GM19438 (cell line): ENCODE data around the gene TIGD3.
A peak's percentile ranks its signal among the peaks of the same experiment; 100 is the strongest.

Source experiments
- ATAC-seq: cut with Tn5 transposase; IDR thresholded peaks from one replicate; pipeline ENCODE4 v1.9.1; 2021; ENCODE audit warnings: low read depth; ENCODE audit not compliant: unreplicated experiment

TIGD3 gene, protein sequence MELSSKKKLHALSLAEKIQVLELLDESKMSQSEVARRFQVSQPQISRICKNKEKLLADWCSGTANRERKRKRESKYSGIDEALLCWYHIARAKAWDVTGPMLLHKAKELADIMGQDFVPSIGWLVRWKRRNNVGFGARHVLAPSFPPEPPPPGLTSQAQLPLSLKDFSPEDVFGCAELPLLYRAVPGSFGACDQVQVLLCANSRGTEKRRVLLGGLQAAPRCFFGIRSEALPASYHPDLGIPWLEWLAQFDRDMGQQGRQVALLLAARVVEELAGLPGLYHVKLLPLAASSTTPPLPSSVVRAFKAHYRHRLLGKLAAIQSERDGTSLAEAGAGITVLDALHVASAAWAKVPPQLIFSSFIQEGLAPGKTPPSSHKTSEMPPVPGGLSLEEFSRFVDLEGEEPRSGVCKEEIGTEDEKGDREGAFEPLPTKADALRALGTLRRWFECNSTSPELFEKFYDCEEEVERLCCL

GRCh38 chr11:65354265-65355012 is at the start of gene TIGD3:
TSS of gene TIGD3 (plus strand) at chr11:65354751. CDS start at chr11:65355809, 1,058 bp downstream.
- ATAC-seq, result peak; percentile 78

DNA sequence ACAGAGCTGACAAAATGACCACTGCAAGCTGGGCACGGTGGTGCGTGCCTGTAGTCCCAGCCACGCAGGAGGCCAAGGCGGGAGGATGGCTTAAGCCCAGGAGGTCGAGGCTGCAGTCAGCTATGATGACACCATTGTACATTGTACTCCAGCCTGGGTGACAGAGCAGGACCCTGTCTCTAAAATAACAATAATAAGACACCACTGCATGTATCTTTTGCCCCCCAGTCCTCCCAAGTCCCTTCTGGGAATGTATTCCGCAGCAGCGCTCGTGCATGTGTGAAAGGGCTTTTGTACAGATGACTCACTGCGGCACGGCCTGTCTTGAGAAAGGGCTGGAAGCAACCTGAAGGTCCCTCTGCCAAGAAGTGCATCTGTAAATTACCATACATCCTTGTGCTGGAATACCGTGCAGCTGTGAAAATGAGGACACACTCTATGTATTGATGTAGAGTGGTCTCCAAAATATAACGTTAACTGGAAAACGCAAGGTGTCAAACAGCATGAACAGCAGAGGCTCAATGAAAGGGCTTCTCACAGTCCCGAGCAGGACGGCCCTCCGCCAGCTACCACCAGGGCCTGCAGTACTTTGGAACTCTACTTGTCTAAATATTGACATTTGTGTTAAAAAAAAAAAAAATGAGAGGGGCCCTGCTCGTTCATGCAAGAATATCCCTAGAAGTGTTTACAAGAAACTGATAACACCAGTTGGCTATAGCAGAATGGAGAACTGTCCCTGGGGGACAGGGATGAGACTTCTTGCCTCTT is 48.9 kb upstream of the TIGD3 start:
- ATAC-seq, result no peak

DNA sequence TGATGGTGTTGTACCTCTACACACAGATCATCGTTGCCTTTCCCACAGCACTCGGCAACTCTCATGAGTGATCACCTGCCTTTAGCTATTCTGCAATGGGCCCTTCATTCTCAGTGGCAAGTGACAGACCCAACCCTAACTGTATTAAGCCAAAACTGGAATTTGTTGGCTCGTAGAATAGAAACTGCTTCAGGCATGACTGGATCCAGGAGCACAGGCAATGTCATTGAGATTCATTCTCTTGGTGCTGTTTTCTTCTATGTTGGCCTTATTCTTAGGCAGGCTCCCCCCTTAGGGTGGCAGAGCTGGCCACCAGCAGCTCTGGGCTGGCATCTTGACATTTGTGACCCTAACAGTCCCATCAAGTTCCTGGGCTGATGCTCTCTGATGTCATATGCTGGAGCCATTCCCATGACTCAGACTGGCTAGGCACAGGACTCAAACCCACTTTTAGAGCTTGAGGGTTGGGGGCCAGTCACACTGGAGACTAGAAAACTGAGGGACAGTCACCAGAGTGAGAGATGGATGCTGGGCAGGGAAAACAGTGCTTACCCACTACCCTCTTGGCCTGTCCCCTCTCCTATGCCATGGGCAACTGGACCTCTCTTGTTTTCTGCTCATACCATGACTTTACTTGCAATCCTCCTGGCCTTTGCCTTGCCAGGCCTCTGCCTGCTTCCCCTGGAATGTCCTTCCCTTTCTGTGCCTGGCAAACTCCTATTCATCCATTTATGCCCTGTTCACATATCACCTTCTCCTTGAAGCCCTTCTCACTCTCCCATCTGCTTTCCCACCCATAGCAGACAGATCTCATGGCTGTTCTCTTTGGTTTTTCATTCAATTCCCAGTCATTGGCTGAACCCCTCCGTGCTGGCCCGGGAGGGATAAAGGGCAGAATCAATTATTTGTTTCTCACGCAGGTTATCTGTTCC is 47.0 kb upstream of the TIGD3 start:
- ATAC-seq, result no peak

GRCh38 chr11:65308281-65308891 is 46.2 kb upstream of the TIGD3 start:
- ATAC-seq, result no peak

DNA sequence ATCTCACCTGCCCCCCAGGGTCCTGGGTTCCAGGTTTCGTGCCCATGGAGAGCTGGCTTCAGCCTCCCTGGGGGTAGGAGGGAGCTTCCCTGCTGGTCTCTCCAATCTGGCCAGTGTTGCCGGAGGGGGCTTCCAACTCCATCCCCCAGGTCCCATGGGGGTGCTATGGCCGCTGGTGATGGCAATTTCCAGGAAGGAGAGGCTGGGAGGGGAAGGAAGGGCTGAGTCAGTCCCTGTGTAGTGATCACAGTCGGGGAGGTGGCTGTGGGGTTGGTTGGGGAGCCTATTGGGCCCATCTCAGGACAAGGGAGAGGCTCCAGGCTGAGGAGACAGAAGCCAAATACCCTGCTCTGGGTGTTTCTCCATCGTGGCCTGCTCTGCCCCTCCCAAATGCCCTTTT is 45.5 kb upstream of the TIGD3 start:
- no peak for ATAC-seq

DNA sequence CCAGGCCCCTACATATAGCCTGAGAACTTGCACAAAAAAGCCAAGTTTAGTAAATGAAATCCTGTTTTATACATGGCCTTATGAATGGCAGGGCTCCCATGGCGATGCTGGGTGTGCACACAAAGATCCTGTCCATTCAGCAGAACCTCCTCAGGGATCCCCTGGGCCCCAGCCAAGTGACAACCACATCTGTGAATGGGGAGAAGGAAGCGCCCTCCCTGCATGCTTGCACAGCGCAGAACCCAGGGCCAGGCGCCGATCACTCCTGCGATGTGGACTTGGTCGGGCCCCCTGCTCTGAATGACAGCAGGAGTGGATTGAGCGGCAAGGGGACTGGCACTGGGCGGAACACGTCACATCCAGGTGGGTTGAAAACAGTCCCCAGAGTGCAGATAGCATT is 44.3 kb upstream of the TIGD3 start:
- ATAC-seq, result no peak

- ATAC-seq, result no peak
Observed at GRCh38 chr11:65310736-65311135, 43.8 kb upstream of the TIGD3 start.

GRCh38 chr11:65311170-65311678 is 43.3 kb upstream of the TIGD3 start:
- ATAC-seq, result no peak

GRCh38 chr11:65314501-65315203 is 39.9 kb upstream of the TIGD3 start, which contains the start of gene CDC42EP2:
TSS of gene CDC42EP2 (plus strand) at chr11:65314866. CDS start at chr11:65320899, 6,033 bp downstream.
- peak; percentile 78 for ATAC-seq

DNA sequence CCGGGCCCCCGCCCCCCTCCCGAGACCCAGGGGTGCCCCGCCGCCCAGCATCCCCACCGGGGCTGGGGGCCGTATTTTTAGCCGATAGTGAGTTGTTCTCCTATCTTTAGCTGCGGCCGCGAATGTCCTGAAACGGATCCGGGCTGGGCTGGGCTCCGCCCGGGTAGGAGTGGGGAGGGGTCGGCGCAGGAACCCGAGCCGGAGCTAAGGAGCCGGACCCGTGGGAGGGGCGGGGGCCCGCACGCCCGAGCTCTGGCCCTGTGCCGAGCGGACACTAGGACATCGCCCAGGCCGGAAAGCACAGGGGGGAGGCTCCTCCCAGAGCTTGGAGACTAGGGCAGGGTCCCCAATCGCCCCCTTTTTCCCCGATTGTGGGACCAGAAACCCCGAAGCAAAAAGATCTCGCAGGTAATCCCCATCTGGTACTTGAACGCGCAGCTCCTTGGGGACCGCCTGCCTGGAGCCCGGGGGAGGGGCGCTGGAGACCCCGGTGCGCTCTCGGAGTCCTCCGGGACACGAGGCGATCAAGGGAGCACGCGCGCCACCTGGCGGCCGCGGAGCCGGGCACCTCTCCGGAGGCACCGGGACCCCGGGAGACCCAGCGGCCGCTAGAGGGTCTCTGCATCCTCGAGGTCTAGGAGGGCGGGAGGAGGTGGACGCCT is 39.2 kb upstream of the TIGD3 start:
- no peak for ATAC-seq

- no peak for ATAC-seq
Observed at GRCh38 chr11:65315866-65316226, 38.7 kb upstream of the TIGD3 start.

DNA sequence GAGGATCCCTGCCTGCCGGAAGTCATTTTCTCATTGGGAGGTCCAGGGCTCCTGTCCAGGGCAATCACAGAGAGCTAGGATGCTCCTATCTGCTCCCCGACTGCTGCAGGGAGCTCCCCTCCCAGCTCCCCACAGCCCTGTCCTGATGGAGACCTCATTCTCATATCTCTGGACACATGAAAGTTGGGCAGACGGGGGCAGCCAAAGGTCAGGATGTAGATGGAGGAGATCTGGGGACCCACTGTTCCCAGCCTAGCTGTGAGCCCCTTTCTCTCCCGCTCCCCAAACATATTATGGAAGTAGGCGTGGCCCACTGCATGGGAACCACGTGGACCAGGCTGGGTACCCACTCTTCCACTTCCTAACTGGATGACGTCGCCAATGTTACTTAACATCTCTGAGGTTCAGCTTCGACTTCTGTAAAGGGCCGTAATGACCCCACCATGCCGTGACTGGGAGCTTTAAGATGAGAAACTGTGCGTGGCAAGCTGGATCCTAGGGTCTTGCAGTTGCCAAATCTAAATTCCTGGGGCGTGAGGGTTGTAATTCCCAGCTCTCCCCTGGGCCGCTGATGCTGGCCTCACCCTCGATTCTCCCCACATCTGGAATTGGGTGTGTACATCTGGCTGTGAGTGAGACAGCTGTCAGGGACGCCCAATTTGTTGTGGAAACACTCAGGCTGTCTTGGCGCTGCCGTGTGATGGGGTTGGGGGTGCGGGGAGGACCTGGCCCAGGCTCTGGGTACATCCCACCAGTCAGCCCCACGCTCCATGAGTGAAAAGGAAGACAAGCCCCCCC is 38.1 kb upstream of the TIGD3 start:
- no peak for ATAC-seq

DNA sequence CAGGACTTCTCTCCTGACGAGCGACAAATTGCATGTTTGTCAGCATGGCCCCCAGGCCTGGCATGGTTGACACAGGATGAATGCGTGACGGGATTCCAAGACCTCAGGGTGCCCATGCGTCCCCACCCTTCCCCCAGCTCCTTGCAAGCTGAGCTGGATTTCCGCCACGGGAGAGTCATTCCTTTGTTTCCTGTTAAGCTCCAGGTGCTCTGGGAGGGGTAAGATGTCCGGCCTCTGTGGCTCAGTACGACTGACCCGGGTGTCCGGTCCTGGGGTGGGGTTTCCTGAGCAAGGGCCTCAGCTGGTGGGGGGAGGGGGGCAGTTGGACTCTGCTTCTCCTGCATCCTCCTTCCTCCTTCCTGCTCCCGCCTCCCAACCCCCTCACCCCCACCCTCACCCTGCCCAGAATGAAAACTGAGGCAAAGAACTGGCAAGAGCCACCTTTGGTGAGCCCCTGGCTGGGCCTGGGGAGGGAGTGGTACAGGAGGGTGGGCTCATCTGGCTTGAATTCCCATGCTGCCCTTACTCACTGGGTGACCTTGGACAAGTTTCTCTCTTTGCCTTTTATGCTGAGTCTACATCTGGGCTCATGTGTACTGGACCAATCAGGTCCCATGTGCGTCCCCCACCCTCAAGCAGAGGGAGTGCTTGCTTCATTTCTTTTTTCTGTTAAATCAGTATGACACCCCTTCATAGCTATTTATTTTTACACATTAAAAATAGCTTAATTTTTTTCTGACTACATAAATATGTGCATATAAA is 37.3 kb upstream of the TIGD3 start:
- ATAC-seq, result no peak

DNA sequence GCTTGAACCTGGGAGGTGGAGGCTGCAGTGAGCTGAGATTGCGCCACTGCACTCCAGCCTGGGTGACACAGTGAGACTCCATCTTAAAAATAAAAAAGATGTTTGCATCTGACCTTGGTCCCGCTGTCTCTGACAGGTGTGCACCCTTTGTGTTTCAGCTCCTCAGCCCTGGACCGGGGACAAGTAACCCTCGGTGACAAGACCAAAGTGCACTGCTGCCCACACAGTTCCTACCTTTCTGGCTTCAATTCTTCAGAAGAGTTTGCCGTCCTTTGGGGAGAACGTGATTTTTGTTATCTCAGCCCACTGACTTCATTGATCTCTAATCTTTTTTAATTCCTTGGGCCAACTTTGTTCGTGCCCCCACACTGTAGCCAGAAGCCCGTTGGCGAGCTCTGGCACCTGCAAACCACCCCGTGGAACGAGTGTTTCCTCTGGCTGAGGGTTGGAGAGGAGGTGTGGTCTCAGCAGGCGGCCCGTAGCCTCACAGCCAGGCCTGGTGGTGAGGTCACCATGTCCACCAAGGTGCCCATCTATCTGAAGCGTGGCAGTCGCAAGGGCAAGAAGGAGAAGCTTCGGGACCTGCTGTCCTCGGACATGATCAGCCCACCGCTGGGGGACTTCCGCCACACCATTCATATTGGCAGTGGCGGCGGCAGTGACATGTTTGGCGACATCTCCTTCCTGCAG is 34.0 kb upstream of the TIGD3 start:
- no peak for ATAC-seq

DNA sequence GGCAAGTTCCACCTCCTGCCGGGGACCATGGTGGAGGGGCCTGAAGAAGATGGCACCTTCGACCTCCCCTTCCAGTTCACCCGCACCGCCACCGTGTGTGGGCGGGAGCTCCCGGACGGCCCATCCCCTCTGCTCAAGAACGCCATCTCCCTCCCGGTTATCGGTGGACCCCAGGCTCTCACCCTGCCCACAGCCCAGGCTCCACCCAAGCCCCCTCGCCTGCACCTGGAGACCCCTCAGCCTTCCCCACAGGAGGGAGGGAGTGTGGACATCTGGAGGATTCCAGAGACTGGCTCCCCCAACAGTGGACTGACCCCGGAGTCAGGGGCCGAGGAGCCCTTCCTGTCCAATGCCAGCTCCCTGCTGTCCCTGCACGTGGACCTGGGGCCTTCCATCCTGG is 33.5 kb upstream of the TIGD3 start:
- no peak for ATAC-seq

- ATAC-seq, result no peak
Observed at GRCh38 chr11:65321828-65322485, 32.6 kb upstream of the TIGD3 start.
